Measurements from ENCODE around the gene OGG1.

The OGG1 gene

DNA sequence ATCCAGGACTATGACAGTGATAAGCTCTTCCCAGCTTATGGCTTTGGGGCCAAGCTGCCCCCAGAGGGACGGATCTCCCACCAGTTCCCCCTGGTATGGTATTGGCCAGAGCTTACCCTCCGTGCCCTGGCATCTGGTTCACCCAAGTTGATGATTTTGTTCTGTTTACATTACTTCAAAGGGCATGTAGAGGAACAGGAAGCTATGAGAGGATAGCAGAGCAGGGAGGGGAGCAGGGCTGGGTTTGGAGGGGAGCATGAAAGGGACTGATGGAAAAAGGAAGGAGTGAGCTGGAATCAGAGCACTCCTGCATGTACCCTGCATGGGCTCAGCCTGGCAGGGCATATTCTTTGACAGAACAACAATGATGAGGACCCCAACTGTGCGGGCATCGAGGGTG lies 31.6 kb upstream of the OGG1 start:
- TF ChIP-seq ZNF8 (CRISPR knock-in tag; IDR thresholded peaks at IDR 0.05) (no peak), ESRRG (CRISPR knock-in tag; IDR thresholded peaks at IDR 0.05) (no peak), CSRNP3 (CRISPR knock-in tag; IDR thresholded peaks at IDR 0.05) (no peak), PPARA (CRISPR knock-in tag; IDR thresholded peaks at IDR 0.05; ENCODE audit: borderline replicate concordance) (no peak), GLIS3 (CRISPR knock-in tag; IDR thresholded peaks at IDR 0.05) (no peak), ZFP30 (CRISPR knock-in tag; IDR thresholded peaks at IDR 0.05) (no peak), ZC3H10 (CRISPR knock-in tag; IDR thresholded peaks at IDR 0.05) (no peak), OSR1 (CRISPR knock-in tag; IDR thresholded peaks at IDR 0.05) (no peak), CSDC2 (CRISPR knock-in tag; IDR thresholded peaks at IDR 0.05) (no peak)
- TF ChIP-seq, protein P1, sequence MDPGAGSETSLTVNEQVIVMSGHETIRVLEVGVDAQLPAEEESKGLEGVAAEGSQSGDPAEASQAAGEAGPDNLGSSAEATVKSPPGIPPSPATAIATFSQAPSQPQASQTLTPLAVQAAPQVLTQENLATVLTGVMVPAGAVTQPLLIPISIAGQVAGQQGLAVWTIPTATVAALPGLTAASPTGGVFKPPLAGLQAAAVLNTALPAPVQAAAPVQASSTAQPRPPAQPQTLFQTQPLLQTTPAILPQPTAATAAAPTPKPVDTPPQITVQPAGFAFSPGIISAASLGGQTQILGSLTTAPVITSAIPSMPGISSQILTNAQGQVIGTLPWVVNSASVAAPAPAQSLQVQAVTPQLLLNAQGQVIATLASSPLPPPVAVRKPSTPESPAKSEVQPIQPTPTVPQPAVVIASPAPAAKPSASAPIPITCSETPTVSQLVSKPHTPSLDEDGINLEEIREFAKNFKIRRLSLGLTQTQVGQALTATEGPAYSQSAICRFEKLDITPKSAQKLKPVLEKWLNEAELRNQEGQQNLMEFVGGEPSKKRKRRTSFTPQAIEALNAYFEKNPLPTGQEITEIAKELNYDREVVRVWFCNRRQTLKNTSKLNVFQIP (CRISPR knock-in tag; IDR thresholded peaks at IDR 0.05; ENCODE audit: borderline replicate concordance, low read depth), result no peak
- no peak for ATAC-seq

DNA sequence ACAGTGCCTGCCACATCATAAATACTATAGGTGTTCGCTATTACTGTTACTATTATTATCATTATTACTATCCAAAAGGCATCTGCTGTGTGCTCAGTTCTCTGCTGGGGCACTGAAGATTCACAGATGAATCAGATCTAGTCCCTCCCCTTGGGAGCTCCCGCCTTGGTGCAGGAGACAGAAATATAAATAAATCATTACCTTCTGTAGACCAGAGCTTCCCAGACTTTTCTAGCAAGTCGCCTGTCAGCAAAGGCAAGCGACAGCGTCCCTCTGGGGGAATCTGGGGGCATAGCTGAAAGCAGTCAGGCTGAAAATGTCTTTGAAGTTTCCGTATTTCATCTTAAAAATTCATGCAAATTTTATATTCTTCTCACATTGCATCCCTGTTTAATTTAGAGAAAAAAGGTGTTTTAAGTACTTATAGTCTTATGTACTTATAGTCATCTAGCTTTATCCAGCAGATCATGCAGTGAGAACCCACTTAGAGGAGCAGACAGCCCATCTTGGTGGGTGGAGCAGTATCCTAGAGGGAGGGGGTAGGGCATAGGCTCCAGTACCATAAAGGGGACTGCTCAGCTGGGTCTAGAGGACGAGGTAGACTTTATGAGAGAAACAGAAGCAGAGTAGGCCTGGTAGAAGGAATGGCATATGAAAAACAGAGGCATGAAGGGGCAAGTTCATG lies 28.6 kb upstream of the OGG1 start:
- ATAC-seq, result peak; percentile 59
- TF ChIP-seq GLIS3 (CRISPR knock-in tag; IDR thresholded peaks at IDR 0.05) (no peak), TCF4 (CRISPR knock-in tag; IDR thresholded peaks at IDR 0.05; ENCODE audit: borderline replicate concordance) (no peak)

DNA sequence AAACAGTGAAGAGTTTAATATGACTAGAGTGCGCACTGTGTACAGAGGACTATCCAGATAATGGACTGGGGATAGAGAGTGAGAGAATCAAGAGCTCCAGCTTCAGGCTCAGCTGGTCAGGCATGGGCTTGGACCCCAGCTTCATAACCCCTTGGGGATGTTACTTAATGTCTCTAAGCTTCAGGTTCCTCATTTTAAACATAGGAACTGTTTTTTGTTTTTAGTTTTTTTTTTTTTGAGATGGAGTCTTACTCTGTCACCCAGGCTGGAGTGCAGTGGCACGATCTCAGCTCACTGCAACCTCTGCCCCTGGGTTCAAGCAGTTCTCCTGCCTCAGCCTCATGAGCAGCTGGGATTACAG lies 28.1 kb upstream of the OGG1 start:
- peak; percentile 37 for ATAC-seq
- TF ChIP-seq PATZ1 (CRISPR knock-in tag; IDR thresholded peaks at IDR 0.05; ENCODE audit: borderline replicate concordance), result no peak
- no peak for TF ChIP-seq RARB (CRISPR knock-in tag; IDR thresholded peaks at IDR 0.05)
- TF ChIP-seq PPARA (CRISPR knock-in tag; IDR thresholded peaks at IDR 0.05; ENCODE audit: borderline replicate concordance), result no peak
- TF ChIP-seq ZFP3 (CRISPR knock-in tag; IDR thresholded peaks at IDR 0.05), result no peak
- TF ChIP-seq ISL1 (CRISPR knock-in tag; IDR thresholded peaks at IDR 0.05), result no peak
- TF ChIP-seq CSRNP3 (CRISPR knock-in tag; IDR thresholded peaks at IDR 0.05), result no peak
- no peak for TF ChIP-seq ZNF70 (CRISPR knock-in tag; IDR thresholded peaks at IDR 0.05)
- TF ChIP-seq BACH2 (CRISPR knock-in tag; IDR thresholded peaks at IDR 0.05; ENCODE audit: borderline replicate concordance), result no peak
- TF ChIP-seq GLIS3 (CRISPR knock-in tag; IDR thresholded peaks at IDR 0.05), result no peak
- no peak for TF ChIP-seq ARNTL (CRISPR knock-in tag; IDR thresholded peaks at IDR 0.05; ENCODE audit: borderline replicate concordance, low read depth)

GRCh38 chr3:9725775-9726515 lies 23.8 kb upstream of the OGG1 start:
- ATAC-seq, result no peak

More at GRCh38 chr3:9725775-9726515, 23.8 kb upstream of the OGG1 start:
- TF ChIP-seq CSDC2 (CRISPR knock-in tag; IDR thresholded peaks at IDR 0.05), result no peak
- no peak for TF ChIP-seq ESRRG (CRISPR knock-in tag; IDR thresholded peaks at IDR 0.05)
- no peak for TF ChIP-seq ARNTL (CRISPR knock-in tag; IDR thresholded peaks at IDR 0.05; ENCODE audit: borderline replicate concordance, low read depth)
- no peak for TF ChIP-seq OSR1 (CRISPR knock-in tag; IDR thresholded peaks at IDR 0.05)
- TF ChIP-seq ZFP30 (CRISPR knock-in tag; IDR thresholded peaks at IDR 0.05), result no peak
- TF ChIP-seq, protein P1 (CRISPR knock-in tag; IDR thresholded peaks at IDR 0.05; ENCODE audit: borderline replicate concordance, low read depth), result no peak
- TF ChIP-seq ZNF565 (CRISPR knock-in tag; conservative IDR thresholded peaks at IDR 0.05; ENCODE audit: low read depth), result no peak
